OCI-M1 (cell line): Measurements from ENCODE around the gene ASTL.

ENCODE experiments used
- DNase-seq: peaks from one replicate; lab custom pipeline; 2025; lab: John Stamatoyannopoulos, UW

ASTL gene

GRCh38 chr2:96129528-96130120 is 8.7 kb downstream of the ASTL start:
- DNase-seq, result no peak

DNA sequence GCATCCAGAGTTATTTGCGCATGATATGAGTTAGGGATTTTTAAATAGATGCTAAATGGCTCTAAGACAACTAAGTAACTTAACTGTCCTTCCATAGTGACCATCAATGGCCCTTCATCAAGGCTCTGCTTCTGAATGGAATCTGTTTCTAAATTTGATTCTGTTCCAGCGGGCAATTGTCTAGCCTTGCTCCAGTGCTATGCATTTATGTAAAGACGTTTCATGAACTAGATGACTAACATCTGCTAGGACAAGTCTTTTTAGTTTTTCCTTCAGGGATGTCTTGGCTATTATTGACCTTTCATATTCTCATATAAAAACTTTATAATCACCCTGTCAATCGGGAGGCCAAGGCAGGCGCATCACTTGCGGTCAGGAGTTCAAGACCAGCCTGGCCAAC is 9.8 kb downstream of the ASTL start:
- DNase-seq, result no peak

DNA sequence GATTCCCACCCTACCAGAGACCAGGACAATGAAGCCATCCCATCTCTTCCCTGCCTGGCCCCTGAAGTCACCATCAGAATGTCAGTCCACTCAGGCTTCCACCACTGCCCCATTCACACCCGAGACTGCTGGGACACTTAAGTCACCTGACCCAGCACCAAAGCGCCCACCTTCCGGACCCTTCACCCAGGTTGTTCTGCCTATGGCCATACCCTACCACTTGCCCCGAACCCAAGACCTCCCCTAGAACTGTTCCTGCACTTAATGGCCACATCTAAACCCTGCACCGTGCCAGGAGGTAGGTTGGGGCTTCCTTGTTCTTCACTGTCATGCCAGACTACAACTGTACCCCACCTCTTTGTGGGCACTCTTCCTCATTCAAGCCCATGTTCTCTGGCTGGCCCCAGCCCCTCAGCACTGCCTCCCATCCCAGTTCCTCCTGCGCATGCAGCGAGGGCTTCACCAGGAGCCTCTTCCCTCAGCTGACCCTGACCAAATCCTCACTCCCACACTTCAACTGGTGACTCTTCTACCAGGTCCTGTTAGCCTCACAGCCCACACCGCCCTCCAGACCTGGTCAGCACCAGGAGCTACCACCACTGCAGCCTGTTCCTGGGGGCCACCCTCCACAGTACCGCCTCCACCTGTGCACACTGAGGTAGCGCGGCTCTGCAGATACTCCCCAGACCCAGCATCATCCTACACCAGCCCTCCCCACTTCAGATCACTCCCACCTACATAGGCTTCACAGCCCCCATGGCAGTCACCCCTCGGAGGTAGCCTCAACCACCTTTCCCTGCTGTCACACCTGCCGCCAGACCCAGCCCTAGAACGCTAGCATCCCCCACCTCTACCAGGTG is 13.7 kb downstream of the ASTL start:
- no peak for DNase-seq

- no peak for DNase-seq
Measured at GRCh38 chr2:96123936-96124335, 14.4 kb downstream of the ASTL start.

GRCh38 chr2:96123290-96123689 is 15.0 kb downstream of the ASTL start:
- DNase-seq, result no peak

DNA sequence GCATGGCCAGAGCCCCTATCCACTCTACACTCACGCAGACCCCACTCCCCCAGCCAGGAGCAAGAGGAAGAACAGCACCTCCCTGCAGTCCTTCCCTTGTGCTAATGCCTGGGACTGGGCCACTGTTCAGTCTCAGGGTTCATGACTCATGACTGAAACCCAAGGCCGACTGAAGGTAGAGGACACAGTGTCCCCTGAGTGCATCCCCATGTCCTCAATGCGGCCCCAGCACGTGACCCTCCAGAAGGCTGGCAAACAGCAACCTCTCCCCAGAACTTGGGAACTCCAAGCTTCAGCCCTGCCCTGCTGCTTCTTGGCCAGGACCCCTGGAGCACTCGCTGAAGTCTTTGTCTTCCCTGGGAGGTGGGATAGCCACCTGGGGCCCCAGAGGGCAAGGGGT is 15.9 kb downstream of the ASTL start:
- no peak for DNase-seq

- DNase-seq, result no peak
Measured at GRCh38 chr2:96121414-96121813, 16.9 kb downstream of the ASTL start.

- no peak for DNase-seq
Measured at GRCh38 chr2:96120991-96121390, 17.3 kb downstream of the ASTL start.

DNA sequence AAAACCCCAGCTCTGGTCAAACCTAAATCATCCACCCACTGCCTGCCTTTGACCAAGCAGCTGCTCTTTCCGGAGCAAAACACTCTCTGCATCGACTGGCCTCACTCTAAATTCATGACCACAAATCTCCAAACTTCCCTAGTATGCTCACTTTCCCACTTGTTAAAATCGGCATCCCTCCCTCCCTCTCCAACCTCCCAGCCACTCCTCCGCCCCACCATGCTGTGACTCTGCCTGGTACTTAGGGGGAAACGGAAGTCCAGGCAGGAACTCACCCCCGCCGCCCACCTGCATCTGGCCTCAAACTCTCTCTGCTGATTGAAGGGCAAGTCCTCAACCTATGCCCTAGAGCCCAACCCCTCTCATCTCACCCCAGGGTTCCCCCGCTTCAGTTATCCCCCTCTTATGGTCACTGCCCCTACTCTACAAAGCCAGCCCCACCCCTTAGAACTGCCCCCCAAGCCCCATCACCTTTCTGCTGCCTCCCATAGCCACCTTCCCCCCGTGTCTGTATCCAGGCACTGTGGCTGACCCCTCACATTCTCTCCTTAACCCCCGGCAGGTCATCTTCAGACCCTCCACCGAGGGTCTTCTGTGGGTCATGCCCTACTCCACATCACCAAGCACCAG is 18.1 kb downstream of the ASTL start:
- DNase-seq, result no peak

DNA sequence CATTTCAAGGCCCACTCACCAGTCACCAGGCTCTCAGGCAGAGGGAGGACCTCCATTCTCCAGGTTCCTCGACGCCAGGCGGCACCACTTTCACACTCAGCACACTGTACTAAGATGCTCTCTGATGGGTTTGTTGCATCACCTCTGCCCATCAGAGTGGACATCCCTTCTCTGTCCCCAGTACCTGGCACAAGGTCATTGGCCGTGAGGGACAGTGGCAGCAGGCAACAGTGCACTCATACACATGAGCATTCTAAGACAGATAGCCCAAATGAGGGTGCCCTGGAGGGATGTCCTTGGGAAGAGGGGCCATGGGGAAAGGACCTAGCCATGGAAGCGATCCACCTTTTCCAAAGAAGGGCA is 18.9 kb downstream of the ASTL start:
- DNase-seq, result no peak

GRCh38 chr2:96118698-96119388 is 19.5 kb downstream of the ASTL start:
- no peak for DNase-seq

DNA sequence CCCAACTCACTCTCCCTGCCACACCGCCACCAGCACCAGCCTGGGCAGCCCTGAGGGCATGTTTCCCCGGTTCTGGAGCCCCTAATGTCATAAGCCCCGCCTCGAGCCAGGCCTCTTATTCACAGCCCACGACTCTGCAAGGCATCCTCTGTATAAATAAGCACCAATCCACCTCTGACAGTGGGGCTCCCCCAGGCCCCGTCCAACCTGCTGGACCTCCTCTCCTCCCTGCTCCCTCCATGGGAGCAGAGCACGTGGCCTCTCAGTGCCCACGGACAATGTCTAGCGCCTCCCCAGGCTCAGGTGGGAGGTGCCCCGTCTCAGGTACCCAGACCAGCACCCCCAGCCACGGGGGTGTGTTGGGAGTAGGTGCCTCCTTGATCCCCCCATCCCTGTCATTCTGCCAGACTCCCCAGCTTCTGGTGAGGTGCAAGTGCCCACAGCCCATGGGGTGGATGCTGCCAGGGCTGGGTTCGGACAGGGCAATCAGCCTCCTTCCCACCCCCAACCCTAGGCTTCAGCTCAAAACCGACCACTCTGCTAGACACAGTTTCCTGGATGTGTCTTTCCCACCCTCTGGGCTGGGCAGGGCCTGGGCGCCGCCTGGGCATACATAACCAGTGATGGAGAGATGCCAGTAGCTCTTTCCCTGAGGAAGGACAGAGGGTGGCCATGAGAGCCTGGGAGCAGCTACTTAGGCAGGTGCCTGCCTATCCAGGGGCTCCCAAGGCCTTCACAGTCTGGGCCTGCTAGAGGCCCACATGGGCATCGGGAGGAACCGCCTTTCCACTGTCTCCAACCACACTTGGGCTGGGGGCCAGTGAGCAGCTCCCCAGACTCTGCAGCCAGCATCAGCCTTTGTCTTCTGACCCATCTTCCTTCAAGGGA is 20.4 kb downstream of the ASTL start:
- DNase-seq, result no peak

GRCh38 chr2:96116879-96117533 is 21.3 kb downstream of the ASTL start:
- DNase-seq, result peak; percentile 58

DNA sequence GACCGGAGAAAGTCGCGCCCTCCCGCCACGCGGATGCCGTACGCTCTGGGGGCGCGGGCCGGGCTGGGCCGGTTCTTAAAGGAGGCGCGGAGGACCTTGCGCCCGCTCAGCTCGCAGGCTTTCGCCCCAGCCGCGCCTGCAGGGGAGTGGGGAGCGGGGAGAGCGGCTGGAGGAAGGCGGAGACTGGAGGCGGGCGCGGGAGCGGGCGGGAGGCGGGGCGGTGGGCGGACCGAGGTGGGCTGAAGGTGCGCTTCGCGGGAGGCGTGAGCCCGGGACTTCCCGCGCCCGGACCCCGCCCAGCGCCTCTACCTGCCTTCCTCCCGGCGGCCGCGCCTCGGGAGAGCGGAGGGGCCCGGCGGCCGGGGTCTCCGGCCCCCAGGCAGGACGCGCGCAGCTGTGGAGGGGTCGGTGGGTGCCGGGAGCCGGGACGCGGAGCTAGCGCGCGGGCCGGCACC is 21.9 kb downstream of the ASTL start, which contains the start of gene ADRA2B:
Gene ADRA2B (minus strand): TSS at position 148 of the 455 bp plus-strand sequence. CDS start 422 bp downstream, outside the sequence.
- no peak for DNase-seq

DNA sequence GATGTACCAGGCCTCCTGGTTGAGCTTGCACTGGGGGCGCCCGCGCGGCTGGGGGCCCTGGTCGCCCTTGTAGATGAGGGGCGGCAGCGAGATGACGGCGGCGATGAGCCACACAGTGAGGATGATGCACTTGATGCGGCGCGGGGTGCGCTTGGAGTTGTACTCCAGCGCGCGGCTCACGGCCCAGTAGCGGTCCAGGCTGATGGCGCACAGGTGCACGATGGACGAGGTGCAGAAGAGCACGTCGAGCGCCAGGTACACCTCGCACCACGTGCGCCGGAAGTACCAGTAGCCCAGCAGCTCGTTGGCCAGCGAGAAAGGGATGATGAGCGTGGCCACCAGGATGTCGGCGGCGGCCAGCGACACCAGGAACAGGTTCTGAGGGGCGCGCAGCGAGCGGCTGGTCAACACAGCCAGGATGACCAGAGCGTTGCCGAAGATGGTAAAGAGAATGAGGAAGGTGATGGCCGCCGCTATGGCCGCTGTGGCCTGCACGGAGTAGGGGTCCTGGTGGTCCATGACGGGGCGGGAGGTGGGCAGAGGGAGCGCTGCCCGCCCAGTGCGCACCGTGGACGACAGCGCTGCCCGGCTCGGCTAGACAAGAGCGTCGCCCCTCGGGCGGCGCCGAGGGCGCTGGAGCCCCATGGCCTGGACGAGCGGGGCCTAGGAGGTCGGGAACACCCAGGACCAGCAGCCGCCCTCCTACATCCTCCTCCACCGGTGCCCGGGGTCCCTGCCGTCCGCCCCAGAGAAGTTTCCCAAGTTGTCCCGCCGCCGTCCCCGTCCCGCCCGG is 22.5 kb downstream of the ASTL start:
- no peak for DNase-seq

DNA sequence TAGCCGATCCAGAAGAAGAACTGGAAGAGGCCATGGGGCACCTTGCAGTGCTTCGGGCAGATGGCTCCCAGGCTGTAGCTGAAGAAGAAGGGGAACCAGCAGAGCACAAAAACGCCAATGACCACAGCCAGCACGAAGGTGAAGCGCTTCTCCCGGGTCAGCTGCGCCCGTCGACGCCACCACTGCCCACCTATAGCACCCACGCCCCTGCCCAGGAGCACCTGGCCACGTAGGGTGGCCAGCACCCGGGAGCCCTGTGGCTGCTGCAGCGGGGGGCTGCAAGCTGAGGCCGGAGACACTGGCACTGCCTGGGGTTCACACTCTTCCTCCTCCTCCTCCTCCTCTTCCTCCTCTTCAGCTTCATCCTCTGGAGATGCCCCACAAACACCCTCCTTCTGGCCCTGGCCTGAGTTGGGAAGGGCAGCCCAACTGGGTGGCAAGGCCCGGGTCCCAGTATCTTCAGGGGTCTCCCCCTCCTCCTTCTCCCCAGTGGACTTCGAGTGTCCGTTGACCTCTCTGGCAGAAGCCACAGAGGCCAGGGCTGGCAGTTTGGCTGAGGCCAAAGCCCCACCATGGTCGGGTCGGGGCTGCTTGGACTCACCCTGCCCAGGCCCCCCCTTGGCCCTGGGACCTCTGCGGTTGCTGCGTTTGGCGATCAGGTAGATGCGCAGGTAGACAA is 23.3 kb downstream of the ASTL start:
- DNase-seq, result no peak

DNA sequence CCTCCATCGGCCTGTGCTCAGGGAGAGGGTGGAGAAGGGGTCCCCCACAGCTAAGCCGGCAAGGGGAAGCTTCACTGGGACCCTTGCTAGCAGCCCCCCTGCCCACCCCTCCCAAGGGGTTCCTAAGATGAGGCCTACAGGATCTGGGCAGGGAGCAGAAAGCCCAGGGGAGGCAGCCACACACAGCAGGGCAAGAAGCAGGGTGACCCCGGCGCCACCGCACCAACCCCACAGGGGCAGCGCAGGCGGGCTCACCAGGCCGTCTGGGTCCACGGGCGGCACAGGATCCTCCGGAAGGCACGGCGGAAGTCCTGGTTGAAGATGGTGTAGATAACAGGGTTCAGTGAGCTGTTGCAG is 23.8 kb downstream of the ASTL start:
- no peak for DNase-seq

GRCh38 chr2:96113951-96114350 is 24.4 kb downstream of the ASTL start:
- no peak for DNase-seq

DNA sequence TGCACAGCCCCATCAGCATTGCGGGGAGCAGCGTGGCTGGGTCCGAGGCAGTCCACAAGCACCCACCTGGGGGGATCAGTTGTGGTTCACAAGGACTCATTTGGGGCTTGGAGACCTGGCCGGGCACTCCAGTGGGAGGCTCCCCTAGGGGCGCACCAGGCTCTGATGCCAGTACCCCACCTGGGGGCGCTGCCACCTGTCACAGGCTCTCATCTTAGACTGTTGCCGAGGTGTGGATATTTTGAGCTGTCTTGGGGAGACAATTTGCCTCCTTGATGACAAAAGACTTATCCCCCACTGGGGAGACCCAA is 25.0 kb downstream of the ASTL start:
- no peak for DNase-seq
